HepG2 (cell line): ENCODE results near the gene RAC3. TPM values are rescaled to one million over a fixed set of nuclear protein-coding genes. Genes with fewer than 3 reads are reported as not detected.

Experiments used
- IRF2 ChIP-seq: IDR thresholded peaks from 2 replicates; pipeline ENCODE4 v1.6.1; 2018; ENCODE audit warnings: missing genetic modification reagents, missing compliant biosample characterization
- MTF1 ChIP-seq: sonication (generic); formaldehyde crosslinking; IDR thresholded peaks from 2 replicates; pipeline ENCODE4 v1.5.0; 2020; ENCODE audit warnings: missing genetic modification reagents
- NFE2L1 ChIP-seq: sonication (generic); formaldehyde crosslinking; IDR thresholded peaks from 2 replicates; pipeline ENCODE4 v1.4.0; 2020; ENCODE audit warnings: missing genetic modification reagents, mild to moderate bottlenecking, borderline replicate concordance
- PHF8 ChIP-seq: sonication (generic); formaldehyde crosslinking; IDR thresholded peaks from 2 replicates; pipeline ENCODE4 v1.5.0; 2020; ENCODE audit warnings: missing genetic modification reagents
- PITX1 ChIP-seq: sonication (generic); formaldehyde crosslinking; IDR thresholded peaks from 2 replicates; pipeline ENCODE4 v1.5.1; 2020; ENCODE audit warnings: mild to moderate bottlenecking, missing genetic modification reagents
- RAD21 ChIP-seq: fragments of 450-650 bp; formaldehyde crosslinking; IDR thresholded peaks from 2 replicates; pipeline ENCODE4 v1.5.0; 2020; ENCODE audit warnings: mild to moderate bottlenecking
- SP4 ChIP-seq: sonication (generic); formaldehyde crosslinking; IDR thresholded peaks from 2 replicates; pipeline ENCODE4 v1.8.1; 2023; ENCODE audit warnings: mild to moderate bottlenecking, missing genetic modification reagents
- ZNF569 ChIP-seq: sonication (generic); formaldehyde crosslinking; IDR thresholded peaks from 2 replicates; pipeline ENCODE4 v1.5.0; 2020; ENCODE audit warnings: mild to moderate bottlenecking, missing genetic modification reagents, moderate library complexity, borderline replicate concordance
- ZNF670 ChIP-seq: sonication (generic); formaldehyde crosslinking; IDR thresholded peaks from 2 replicates; pipeline ENCODE4 v1.8.0; 2022; ENCODE audit warnings: mild to moderate bottlenecking, missing genetic modification reagents, borderline replicate concordance
- ZSCAN29 ChIP-seq: sonication (generic); formaldehyde crosslinking; conservative IDR thresholded peaks from 2 replicates; pipeline ENCODE4 v1.4.0; 2020; ENCODE audit warnings: mild to moderate bottlenecking, missing genetic modification reagents
- polyA plus RNA-seq, 8 experiments: library from polyadenylated mRNA; depleted of rRNA in 3 of 8; stranded (reverse) in 7 of 8; unstranded in 1 of 8; fragments of >200 nt; fragmentation: Illumina TruSeq in 4 of 8; extraction: Trizol in 4 of 8; gene quantifications; 2 replicates each; pipeline versions ENCODE4 v1.2.1 to v1.2.3, GENCODE V29; 2011 to 2016; ENCODE audit warnings: low read depth in 4 of 8, missing spikeins in 1 of 8, mixed read lengths in 1 of 8; ENCODE audit not compliant: insufficient read depth in 1 of 8
- total RNA-seq, 5 experiments: library from RNA; depleted of rRNA; stranded (reverse); fragments of >200 nt; fragmentation: Illumina TruSeq; extraction: Trizol; gene quantifications; 2 replicates each; pipeline ENCODE4 v1.2.3, GENCODE V29; 2016; ENCODE audit warnings: low read depth in 1 of 5
- TF ChIP-seq, protein P1 (sequence below): sonication (generic); formaldehyde crosslinking; IDR thresholded peaks from 2 replicates; pipeline ENCODE4 v1.5.0; 2020; ENCODE audit warnings: mild to moderate bottlenecking, missing genetic modification reagents
- TF ChIP-seq, protein P2 (sequence below): sonication (generic); formaldehyde crosslinking; IDR thresholded peaks from 2 replicates; pipeline ENCODE4 v1.4.0; 2020; ENCODE audit warnings: missing genetic modification reagents
- TF ChIP-seq, protein P3 (sequence below), 2 experiments: IDR thresholded peaks; 2 replicates each; pipeline ENCODE4 v1.6.1; 2011 to 2012; ENCODE audit warnings: low read length in 2 of 2, borderline replicate concordance in 1 of 2, low read depth in 1 of 2, mild to moderate bottlenecking in 1 of 2, moderate library complexity in 1 of 2
- TF ChIP-seq, protein P4 (sequence below): sonication (generic); formaldehyde crosslinking; IDR thresholded peaks from 2 replicates; pipeline ENCODE4 v1.4.0; 2020; ENCODE audit warnings: mild to moderate bottlenecking, missing genetic modification reagents
- TF ChIP-seq, protein P5 (sequence below): sonication (generic); formaldehyde crosslinking; IDR thresholded peaks from 2 replicates; pipeline ENCODE4 v1.4.0; 2020; ENCODE audit warnings: mild to moderate bottlenecking, missing genetic modification reagents
- TF ChIP-seq, protein P6 (sequence below): IDR thresholded peaks from 2 replicates; pipeline ENCODE4 v1.6.1; 2016; ENCODE audit warnings: missing biosample characterization, missing genetic modification reagents, low read depth

Gene RAC3
- total and polyA plus RNA-seq, 2 of the 13 experiments (the other 11 are each of a cell fraction or from before 2014, with no cell fraction given): 10.5 to 21.3 TPM

DNA sequence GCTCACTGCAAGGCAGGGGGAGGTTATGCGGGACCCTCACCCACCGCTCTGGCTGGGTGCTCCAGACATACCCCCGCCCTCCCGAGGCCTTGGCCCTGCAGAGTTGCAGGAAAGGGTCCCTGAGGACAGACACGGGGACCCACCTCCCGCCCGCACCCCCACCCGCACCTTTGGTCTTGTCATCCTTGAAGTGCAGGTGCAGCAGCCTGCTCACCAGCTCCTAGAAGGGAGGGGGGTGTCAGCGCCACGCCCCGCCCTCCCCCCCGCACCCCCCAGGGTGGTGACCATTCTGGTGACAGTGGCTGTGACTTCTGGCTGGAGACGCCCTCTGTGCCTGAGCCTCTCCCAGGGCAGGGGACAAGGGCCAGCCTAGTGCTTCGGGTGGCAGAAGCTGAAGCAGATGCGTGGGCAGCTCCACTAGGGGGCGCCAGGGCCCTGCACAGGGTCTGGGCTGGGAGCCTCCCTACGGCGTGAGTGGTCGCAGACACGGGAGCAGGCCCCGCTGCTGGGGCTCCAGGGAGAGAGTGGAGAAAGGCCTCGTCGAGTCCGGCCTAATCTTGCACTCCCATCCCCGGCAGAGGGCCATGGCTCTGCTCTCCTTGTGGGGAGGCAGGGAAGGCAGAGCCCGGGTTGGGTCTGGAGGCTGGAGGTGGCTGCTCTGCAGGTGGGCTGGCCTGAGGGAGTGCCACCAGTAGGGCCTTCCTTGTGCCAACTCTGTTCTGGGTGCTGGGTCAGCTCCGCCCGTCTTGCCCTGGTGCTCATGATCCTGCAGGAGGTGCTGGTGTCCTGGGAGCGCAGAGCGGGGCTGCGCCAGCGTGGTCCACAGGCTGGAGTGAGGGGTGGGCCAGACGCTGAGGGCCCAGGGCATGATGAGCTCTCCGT lies 11.5 kb upstream of the RAC3 start (continued):
- TF ChIP-seq, protein P1, sequence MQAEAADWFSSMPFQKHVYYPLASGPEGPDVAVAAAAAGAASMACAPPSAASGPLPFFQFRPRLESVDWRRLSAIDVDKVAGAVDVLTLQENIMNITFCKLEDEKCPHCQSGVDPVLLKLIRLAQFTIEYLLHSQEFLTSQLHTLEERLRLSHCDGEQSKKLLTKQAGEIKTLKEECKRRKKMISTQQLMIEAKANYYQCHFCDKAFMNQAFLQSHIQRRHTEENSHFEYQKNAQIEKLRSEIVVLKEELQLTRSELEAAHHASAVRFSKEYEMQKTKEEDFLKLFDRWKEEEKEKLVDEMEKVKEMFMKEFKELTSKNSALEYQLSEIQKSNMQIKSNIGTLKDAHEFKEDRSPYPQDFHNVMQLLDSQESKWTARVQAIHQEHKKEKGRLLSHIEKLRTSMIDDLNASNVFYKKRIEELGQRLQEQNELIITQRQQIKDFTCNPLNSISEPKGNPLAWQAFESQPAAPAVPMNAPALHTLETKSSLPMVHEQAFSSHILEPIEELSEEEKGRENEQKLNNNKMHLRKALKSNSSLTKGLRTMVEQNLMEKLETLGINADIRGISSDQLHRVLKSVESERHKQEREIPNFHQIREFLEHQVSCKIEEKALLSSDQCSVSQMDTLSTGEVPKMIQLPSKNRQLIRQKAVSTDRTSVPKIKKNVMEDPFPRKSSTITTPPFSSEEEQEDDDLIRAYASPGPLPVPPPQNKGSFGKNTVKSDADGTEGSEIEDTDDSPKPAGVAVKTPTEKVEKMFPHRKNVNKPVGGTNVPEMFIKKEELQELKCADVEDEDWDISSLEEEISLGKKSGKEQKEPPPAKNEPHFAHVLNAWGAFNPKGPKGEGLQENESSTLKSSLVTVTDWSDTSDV: 0 out of 2 replicates have a peak, but pooled peaks have one; percentile 20
- TF ChIP-seq ZNF569: no peak
- no peak for TF ChIP-seq ZNF670 (CRISPR knock-in tag)
- TF ChIP-seq, protein P2, sequence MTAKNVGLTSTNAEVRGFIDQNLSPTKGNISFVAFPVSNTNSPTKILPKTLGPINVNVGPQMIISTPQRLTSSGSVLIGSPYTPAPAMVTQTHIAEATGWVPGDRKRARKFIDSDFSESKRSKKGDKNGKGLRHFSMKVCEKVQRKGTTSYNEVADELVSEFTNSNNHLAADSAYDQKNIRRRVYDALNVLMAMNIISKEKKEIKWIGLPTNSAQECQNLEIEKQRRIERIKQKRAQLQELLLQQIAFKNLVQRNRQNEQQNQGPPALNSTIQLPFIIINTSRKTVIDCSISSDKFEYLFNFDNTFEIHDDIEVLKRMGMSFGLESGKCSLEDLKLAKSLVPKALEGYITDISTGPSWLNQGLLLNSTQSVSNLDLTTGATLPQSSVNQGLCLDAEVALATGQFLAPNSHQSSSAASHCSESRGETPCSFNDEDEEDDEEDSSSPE (CRISPR knock-in tag): no peak; the same call in 1 of the 2 replicates
- TF ChIP-seq, protein P3, sequence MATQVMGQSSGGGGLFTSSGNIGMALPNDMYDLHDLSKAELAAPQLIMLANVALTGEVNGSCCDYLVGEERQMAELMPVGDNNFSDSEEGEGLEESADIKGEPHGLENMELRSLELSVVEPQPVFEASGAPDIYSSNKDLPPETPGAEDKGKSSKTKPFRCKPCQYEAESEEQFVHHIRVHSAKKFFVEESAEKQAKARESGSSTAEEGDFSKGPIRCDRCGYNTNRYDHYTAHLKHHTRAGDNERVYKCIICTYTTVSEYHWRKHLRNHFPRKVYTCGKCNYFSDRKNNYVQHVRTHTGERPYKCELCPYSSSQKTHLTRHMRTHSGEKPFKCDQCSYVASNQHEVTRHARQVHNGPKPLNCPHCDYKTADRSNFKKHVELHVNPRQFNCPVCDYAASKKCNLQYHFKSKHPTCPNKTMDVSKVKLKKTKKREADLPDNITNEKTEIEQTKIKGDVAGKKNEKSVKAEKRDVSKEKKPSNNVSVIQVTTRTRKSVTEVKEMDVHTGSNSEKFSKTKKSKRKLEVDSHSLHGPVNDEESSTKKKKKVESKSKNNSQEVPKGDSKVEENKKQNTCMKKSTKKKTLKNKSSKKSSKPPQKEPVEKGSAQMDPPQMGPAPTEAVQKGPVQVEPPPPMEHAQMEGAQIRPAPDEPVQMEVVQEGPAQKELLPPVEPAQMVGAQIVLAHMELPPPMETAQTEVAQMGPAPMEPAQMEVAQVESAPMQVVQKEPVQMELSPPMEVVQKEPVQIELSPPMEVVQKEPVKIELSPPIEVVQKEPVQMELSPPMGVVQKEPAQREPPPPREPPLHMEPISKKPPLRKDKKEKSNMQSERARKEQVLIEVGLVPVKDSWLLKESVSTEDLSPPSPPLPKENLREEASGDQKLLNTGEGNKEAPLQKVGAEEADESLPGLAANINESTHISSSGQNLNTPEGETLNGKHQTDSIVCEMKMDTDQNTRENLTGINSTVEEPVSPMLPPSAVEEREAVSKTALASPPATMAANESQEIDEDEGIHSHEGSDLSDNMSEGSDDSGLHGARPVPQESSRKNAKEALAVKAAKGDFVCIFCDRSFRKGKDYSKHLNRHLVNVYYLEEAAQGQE (IDR thresholded peaks at IDR 0.05; ENCODE audit: borderline replicate concordance in 1 of 2, low read depth in 1 of 2, low read length in 2 of 2): no peak
- TF ChIP-seq SP4 (CRISPR knock-in tag): no peak
- TF ChIP-seq, protein P4, sequence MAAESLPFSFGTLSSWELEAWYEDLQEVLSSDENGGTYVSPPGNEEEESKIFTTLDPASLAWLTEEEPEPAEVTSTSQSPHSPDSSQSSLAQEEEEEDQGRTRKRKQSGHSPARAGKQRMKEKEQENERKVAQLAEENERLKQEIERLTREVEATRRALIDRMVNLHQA (CRISPR knock-in tag): no peak
- peak; percentile 71; the same call in 1 of the 2 replicates for TF ChIP-seq PITX1 (CRISPR knock-in tag)
- no peak for TF ChIP-seq MTF1 (CRISPR knock-in tag)
- TF ChIP-seq, protein P5, sequence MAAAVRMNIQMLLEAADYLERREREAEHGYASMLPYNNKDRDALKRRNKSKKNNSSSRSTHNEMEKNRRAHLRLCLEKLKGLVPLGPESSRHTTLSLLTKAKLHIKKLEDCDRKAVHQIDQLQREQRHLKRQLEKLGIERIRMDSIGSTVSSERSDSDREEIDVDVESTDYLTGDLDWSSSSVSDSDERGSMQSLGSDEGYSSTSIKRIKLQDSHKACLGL (CRISPR knock-in tag): peak; percentile 68; the same call in 1 of the 2 replicates
- no peak for TF ChIP-seq PHF8 (CRISPR knock-in tag)
- peak; percentile 47; the same call in 1 of the 2 replicates for TF ChIP-seq IRF2 (CRISPR knock-in tag)
- TF ChIP-seq, protein P6, sequence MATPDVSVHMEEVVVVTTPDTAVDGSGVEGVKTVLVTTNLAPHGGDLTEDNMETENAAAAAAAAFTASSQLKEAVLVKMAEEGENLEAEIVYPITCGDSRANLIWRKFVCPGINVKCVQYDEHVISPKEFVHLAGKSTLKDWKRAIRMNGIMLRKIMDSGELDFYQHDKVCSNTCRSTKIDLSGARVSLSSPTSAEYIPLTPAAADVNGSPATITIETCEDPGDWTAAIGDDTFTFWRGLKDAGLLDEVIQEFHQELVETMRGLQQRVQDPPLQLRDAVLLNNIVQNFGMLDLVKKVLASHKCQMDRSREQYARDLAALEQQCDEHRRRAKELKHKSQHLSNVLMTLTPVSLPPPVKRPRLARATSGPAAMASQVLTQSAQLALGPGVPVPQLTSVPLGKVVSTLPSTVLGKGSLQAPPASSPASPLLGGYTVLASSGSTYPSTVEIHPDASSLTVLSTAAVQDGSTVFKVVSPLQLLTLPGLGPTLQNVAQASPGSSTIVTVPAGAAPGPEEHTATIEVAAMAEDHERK: no peak
- no peak for TF ChIP-seq ZSCAN29
- peak; percentile 83 for TF ChIP-seq RAD21 (CRISPR knock-in tag)
- 0 out of 2 replicates have a peak, but pooled peaks have one; percentile 22 for TF ChIP-seq NFE2L1 (CRISPR knock-in tag)
